GM19395 (cell line): ENCODE results near the gene GABBR1.

Experiments used
- ATAC-seq: cut with Tn5 transposase; IDR thresholded peaks from one replicate; pipeline ENCODE4 v1.9.1; 2021; ENCODE audit warnings: mild to moderate bottlenecking, moderate library complexity; ENCODE audit not compliant: unreplicated experiment

The GABBR1 gene

GRCh38 chr6:29655658-29656057 is 22.7 kb upstream of the GABBR1 start:
- no peak for ATAC-seq

DNA sequence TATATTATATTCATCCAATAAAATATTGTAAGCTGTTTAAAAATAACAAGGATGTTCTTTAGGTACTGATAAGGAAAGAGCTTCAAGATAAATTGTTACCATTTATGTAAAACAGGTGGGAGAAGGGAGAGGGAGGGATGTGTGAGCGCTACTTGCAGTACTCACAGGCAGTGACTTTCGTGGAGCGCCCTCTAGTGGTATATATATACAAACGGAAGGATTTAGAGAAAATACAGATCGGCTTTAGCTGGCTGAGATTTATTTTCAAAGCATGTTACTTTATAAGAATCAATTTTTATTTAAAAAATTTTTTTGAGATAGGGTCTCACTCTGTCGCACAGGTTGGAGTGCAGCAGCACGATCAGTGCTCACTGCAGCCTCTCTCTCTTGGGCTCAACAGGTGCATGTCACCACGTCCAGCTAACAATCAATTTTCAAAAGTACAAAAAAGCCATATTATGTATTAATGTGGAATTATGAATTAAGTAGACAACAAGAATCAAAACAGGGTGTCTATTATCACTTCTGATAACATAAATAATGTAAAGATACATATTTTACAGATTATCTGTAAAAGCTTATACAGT is 20.6 kb upstream of the GABBR1 start:
- no peak for ATAC-seq

GRCh38 chr6:29652198-29652584 is 19.2 kb upstream of the GABBR1 start:
- ATAC-seq: no peak

- no peak for ATAC-seq
Observed at GRCh38 chr6:29651413-29652197, 18.6 kb upstream of the GABBR1 start.

DNA sequence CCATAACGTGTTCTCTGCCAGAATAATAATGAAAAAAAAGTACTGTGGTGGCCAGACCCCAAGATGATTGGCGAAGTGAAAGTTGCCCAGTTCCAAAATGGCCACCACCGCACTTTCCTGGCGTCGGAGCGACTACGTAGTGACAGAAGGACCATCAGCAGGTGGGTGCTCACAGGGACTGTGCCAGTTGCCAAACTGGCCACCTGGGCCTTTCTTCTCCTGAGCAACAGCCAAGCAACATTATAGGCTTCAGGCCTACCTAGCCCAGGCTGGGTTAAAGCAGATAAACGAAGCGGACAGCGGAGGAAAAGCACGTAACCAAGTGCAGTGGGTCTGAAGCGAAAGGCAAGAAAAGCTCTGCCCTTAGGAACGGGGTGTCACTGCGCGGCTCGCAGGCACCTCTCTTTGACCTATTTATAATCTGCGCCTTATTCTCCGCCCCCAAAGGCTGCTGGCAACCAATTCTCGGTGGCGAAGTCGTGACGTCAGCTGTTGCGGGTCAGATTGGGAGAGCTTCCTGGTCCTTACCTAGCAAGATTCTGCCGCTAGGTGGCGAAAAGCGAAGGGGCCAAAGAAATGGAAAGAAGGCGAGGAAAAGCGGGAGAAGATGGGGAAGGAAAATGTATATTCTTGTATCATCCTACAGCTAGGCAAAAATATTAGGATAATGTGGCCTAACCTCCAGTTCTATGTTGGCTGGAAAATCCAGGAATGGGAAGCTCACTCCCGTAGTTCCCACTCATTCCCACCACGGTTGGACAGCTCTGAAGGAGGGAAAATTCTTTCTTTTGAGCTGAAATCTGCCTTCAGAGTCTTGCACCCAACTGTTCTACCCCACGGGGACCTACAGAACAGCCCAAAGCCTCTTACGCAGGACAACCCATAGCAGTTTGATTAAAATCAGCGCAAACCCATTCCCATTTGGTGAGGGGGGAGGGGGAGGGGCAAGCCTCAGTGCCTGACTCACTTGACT is 17.0 kb upstream of the GABBR1 start:
- ATAC-seq: peak; percentile 98

- ATAC-seq: no peak
Observed at GRCh38 chr6:29647927-29648642, 15.1 kb upstream of the GABBR1 start.

DNA sequence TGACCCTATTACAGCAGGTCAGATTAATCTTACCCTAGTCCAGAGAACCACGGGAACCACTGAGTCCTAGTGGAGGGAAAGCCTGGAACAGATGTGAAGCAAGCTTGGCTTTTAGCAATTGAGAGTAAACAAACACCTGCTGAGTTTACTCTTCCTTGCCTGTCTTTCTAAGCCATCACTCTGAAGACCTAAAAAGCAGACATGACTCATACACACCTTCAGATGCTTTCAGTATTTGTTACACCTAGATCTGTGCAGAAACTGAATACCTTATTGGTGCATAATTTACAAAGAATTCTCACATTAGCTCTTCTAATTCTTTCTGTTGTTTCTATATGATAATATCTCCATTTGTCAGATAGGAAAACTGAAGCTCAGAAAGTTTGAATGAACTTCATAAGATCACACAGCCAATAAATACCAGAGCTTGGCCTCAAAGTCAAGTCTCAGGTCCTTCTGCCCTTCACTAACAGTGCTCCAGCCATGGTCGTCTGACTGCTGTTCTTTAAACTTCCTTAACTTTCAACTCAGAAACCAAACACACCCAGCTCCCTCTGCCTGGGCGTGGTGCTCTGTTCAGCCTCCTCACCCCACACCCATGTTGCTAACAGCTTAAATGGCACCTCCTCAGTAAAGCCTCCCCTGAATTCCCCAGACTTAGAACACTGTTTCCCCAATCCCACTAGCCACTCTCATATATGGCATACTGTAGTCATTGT is 8.6 kb upstream of the GABBR1 start:
- ATAC-seq: no peak

DNA sequence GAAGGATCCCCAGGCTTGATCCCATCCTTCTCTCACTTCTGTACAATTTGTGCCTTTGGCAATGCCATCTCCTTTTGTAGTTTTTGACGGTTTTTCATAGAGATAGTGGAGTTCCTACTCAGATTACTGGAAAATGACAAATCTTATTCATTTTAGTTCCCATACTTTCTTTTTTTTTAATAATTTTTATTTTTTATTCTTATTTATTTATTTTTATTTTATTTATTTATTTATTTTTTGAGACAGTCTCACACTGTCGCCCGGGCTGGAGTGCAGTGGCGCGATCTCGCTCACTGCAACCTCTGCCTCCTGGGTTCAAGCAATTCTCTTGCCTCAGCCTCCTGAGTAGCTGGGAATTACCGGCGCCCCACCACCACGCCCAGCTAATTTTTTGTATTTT is 4.3 kb upstream of the GABBR1 start:
- ATAC-seq: no peak

DNA sequence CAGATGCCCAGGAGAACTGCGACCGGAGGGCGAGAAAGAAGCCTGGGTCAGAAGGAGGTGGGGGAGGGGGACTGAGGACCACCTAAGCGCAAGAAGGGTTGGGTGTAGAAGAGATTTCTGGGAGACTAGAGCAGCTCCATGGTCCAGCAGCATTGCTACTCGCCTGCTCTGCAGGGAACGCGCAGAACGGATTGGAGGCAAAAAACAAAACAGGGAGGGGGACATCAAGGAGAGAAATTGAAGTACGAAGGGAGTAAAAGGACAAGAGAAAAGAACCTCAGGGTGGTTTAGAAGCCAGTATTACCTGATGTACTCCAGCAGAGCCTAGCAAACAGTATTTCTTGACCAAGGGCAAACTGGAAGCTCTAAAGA is 537 bp upstream of the GABBR1 start:
- no peak for ATAC-seq

DNA sequence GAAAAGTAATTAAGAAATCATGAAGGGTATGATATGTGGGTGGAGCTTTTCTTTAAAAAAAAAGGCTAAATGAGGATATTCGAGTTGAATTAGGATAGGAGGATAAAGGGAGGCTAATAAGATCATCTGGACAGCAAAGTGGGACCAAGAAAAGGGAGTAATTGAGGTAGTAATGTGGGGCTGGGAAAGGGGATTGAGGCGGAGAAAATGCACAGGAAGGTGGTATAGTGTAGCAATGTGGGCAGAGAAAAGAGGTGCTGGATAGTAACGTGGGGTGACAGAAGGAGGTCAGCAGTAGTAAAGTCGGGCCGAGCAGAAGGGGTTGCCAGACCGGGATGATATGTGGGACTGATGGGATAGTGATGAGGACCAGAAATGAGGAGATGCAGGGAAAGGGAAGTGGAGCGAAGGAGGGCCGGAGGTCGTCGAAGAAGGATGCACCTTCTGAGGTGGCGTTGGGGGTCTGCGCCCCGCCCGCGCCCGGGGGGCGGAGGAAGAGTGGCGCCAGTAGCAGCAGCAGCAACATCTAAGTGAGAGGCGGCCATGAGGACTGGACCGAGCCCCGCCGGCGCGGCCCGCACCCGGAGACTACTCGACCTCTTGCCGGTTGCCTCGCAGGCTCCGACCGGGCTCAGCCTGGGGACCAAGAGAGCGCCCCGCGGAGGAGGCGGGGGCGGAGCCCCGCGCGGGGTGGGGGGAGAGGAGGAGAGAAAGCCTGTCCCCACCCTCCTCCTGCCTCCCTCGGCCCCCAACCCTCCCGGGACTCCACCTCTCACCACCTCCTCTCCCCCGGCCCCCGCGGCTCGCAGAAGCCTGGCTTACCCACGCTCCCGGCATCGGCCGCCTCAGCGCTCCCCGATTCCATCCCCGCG is 887 bp downstream of the GABBR1 start:
- ATAC-seq: peak; percentile 29

- no peak for ATAC-seq
Observed at GRCh38 chr6:29631209-29631810, 1.7 kb downstream of the GABBR1 start.

GRCh38 chr6:29630315-29630714 is 2.7 kb downstream of the GABBR1 start:
- no peak for ATAC-seq

DNA sequence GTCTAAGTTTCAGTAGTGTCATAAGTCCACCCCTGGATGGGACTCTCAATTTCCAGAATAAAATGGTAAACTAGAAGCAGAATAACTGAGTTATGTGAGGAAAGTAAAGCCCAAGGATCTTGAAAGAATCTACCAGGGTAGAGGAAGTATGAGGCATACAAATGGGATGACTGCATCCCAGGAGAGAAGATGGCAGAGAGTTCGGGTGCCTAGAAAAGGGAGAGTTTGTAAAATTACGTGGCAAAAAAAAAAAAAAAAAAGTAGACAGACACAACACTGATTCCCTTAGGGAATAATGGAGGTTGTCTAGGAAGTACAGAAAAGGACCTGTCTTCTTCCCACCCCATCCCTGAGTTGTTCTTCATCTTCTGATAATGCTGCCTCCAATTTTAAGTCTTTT is 3.4 kb downstream of the GABBR1 start:
- ATAC-seq: no peak

GRCh38 chr6:29628419-29629281 is 4.3 kb downstream of the GABBR1 start:
- no peak for ATAC-seq

GRCh38 chr6:29627755-29628418 is 5.1 kb downstream of the GABBR1 start:
- no peak for ATAC-seq

DNA sequence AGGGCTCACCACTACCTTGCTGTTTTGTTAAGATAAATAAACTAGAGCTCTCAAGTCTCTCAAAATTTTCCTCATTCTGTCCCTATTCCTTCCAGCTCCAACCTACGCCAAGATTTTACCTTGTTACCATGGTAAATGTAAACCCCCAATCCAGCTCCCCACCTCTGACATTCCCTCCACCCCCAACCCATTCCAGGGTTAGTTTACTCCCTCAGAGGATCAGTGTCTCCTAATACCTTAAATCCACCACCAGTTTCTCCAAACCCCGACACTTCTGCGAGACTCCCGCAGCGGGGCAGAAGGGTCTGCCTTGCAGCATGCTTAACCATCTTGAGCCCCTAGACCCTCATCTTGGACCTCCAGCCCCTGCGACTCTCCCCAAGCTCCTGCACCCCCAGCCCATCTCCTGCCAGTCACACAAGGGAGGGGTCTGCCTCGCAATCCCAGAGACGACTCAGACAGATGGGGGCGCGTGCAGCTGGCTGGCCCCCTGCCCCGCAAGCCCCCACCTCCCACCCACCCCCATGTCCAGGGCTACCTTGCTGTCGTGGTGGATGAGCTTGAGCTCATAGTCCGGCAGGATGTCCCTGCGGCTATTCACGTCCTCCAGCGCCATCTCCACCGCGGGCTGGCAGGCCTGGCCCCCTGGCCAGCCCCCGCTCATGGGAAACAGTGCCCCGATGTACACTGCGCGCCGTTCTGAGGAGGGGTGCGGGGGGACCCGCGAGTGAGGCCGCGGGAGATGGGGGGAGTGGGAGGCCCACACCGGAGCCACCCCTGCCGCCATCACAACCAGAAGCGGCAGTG is 5.8 kb downstream of the GABBR1 start:
- ATAC-seq: no peak
